GM18517 (cell line): ENCODE measurements around the gene ANGEL1.

Source experiments
- ATAC-seq: cut with Tn5 transposase; IDR thresholded peaks from one replicate; pipeline ENCODE4 v1.9.1; 2021; ENCODE audit warnings: mild to moderate bottlenecking, moderate library complexity; ENCODE audit not compliant: unreplicated experiment

ANGEL1 gene

GRCh38 chr14:76767681-76768656 lies 44.7 kb downstream of the ANGEL1 start:
- peak; percentile 67 for ATAC-seq

GRCh38 chr14:76765461-76765931 lies 47.2 kb downstream of the ANGEL1 start:
- ATAC-seq: no peak

- ATAC-seq: no peak
Observed at GRCh38 chr14:76763096-76764041, 49.3 kb downstream of the ANGEL1 start.

GRCh38 chr14:76762411-76763095 lies 50.1 kb downstream of the ANGEL1 start:
- no peak for ATAC-seq

GRCh38 chr14:76761960-76762410 lies 50.7 kb downstream of the ANGEL1 start:
- no peak for ATAC-seq

- ATAC-seq: peak; percentile 82
Observed at GRCh38 chr14:76761136-76761959, 51.3 kb downstream of the ANGEL1 start, which contains the start of gene VASH1. Gene VASH1 (plus strand): TSS chr14:76761468. CDS start chr14:76762822, 1,354 bp downstream.

- ATAC-seq: no peak
Observed at GRCh38 chr14:76760331-76761135, 52.1 kb downstream of the ANGEL1 start.

GRCh38 chr14:76759589-76759988 lies 53.1 kb downstream of the ANGEL1 start:
- ATAC-seq: no peak

GRCh38 chr14:76756371-76756750 lies 56.3 kb downstream of the ANGEL1 start:
- no peak for ATAC-seq

GRCh38 chr14:76755610-76756370 lies 56.9 kb downstream of the ANGEL1 start:
- ATAC-seq: no peak

GRCh38 chr14:76754586-76754985 lies 58.1 kb downstream of the ANGEL1 start:
- ATAC-seq: no peak

GRCh38 chr14:76753541-76754198 lies 59.0 kb downstream of the ANGEL1 start:
- no peak for ATAC-seq

GRCh38 chr14:76752744-76753143 lies 59.9 kb downstream of the ANGEL1 start:
- ATAC-seq: no peak

- ATAC-seq: no peak
Observed at GRCh38 chr14:76742966-76743365, 69.7 kb downstream of the ANGEL1 start.

- ATAC-seq: no peak
Observed at GRCh38 chr14:76742185-76742584, 70.5 kb downstream of the ANGEL1 start.

- no peak for ATAC-seq
Observed at GRCh38 chr14:76741074-76741473, 71.6 kb downstream of the ANGEL1 start.
